ENCODE results near the gene HLA-DMB. TPM values are rescaled to one million over a fixed set of nuclear protein-coding genes. Genes with fewer than 3 reads are reported as not detected.

Gene HLA-DMB
- total RNA-seq, 1 experiment from 2014 or later: 1.1 TPM

DNA sequence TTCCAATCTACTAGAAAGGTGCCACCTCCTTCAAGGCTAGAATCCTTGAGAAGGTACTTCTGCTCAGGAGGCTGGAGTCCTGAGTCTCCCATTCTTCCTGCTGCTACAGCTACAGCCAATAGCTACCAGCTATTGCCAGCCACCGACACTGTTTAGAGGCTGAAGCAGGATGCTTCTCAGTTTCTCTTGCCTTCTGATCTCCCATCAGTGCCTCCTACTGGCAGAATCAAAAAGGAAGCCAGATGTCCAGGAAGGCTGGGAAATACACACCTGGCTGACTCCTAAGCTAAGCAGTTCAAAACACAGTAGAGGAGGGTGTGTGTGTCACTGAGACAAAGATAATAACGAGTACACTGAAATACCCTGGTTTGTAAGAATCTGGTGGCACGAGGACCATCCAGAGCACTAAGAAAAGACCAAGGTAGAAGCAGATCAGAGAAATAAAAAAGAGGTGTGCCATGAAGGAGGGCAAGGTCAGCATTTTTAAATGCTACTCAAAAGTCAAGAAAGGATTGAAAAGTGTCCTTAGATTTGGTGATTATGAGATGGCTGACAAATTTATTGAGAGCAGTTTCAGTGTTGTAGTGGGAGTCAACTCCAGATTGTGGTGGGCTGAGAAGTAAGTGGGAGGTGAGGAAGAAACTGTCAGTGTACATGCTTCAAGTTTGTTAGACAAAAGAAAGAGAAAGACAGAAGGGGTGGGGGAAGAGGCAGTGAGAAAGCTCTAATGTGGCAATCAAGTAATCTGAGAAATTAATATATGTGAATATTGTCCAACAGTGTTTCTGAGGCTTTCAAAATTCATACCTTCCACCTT is 14.4 kb upstream of the HLA-DMB start:
- POLR2A ChIA-PET: interaction anchor here (0.7 to 3.6 kb wide), 4 partner anchors 13 to 109 kb away, joined by 3 to 74 read pairs (median 10); partner anchors contain the start of gene BRD2
- Mint-ChIP-seq H3K9me3 (no peaks in the 10 kb centered on the region), H3K27me3 (ENCODE audit: low read depth) (no peaks in the 10 kb centered on the region), H3K4me1 (peaks cover 20% of the 10 kb centered on the region), H3K4me3 (no peak overlapping the region), H3K36me3 (no peaks in the 10 kb centered on the region), H3K27ac (peak overlapping the region; percentile 78)
- peak; percentile 65 for ATAC-seq
- DNase-seq (ENCODE audit: low spot score): peak; percentile 53
- TF ChIP-seq ETV6 (CRISPR knock-in tag; IDR thresholded peaks at IDR 0.05) (no peak), ATF6 (CRISPR knock-in tag; IDR thresholded peaks at IDR 0.05) (no peak), SP1 (CRISPR knock-in tag; conservative IDR thresholded peaks at IDR 0.05) (no peak), ESRRA (CRISPR knock-in tag; IDR thresholded peaks at IDR 0.05; ENCODE audit: borderline replicate concordance) (no peak), ARID4B (CRISPR knock-in tag; IDR thresholded peaks at IDR 0.05; ENCODE audit: borderline replicate concordance) (no peak), ZNF423 (CRISPR knock-in tag; IDR thresholded peaks at IDR 0.05) (no peak), ZNF219 (CRISPR knock-in tag; IDR thresholded peaks at IDR 0.05; ENCODE audit: borderline replicate concordance) (no peak), TP53 (CRISPR knock-in tag; IDR thresholded peaks at IDR 0.05) (no peak), JAZF1 (CRISPR knock-in tag; IDR thresholded peaks at IDR 0.05) (no peak)
- TF ChIP-seq, protein P1, sequence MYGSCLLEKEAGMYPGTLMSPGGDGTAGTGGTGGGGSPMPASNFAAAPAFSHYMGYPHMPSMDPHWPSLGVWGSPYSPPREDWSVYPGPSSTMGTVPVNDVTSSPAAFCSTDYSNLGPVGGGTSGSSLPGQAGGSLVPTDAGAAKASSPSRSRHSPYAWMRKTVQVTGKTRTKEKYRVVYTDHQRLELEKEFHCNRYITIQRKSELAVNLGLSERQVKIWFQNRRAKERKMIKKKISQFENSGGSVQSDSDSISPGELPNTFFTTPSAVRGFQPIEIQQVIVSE (CRISPR knock-in tag; IDR thresholded peaks at IDR 0.05; ENCODE audit: borderline replicate concordance): no peak
- CTCF ChIA-PET: interaction anchor here (0.6 to 6.4 kb wide), 33 partner anchors 12 to 800 kb away, joined by 3 to 205 read pairs (median 7); partner anchors contain the start of genes BRD2, HLA-DMB, PBX2 and PSMB9

DNA sequence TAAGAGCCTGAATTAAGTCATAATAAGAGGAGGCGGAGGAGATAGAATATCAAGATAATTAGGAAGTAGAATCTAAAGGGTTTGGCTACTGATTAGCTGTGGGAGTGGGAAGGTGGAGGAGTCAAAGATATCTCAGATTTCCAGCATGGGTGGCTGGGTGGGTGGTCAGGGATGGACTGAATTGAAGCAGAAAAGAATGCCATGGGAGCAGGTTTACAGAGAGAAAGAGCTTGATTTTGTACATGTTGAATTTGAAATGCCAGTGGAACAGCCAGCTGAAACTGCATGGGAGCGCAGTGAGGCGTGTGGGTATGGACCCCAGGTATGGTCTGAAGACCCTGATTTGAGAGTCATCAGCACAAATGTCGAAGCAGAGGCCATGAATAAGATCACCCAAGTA is 13.4 kb upstream of the HLA-DMB start:
- H3K4me1 Mint-ChIP-seq: peaks cover 20% of the 10 kb centered on the region
- POLR2A ChIA-PET: interaction anchor here (1.2 to 3.6 kb wide), 3 partner anchors 14 to 60 kb away, joined by 5 to 74 read pairs (median 16); partner anchors contain the start of gene BRD2
- H3K4me3 Mint-ChIP-seq: no peak overlapping the region
- ATAC-seq: no peak
- H3K27me3 Mint-ChIP-seq (ENCODE audit: low read depth): no peaks in the 10 kb centered on the region
- no peaks in the 10 kb centered on the region for H3K9me3 Mint-ChIP-seq
- H3K36me3 Mint-ChIP-seq: no peaks in the 10 kb centered on the region
- CTCF ChIA-PET: interaction anchor here (0.6 to 6.4 kb wide), 34 partner anchors 12 to 764 kb away, joined by 3 to 205 read pairs (median 7); partner anchors contain the start of genes BRD2, HLA-DMB, PBX2 and PSMB9
- no peak for DNase-seq (ENCODE audit: low spot score)
- no peak overlapping the region for H3K27ac Mint-ChIP-seq
- TF ChIP-seq ELF4 (CRISPR knock-in tag; IDR thresholded peaks at IDR 0.05; ENCODE audit: low read depth) (no peak), ZBTB21 (CRISPR knock-in tag; IDR thresholded peaks at IDR 0.05; ENCODE audit: borderline replicate concordance) (no peak), PRRX2 (CRISPR knock-in tag; IDR thresholded peaks at IDR 0.05) (no peak), PREB (CRISPR knock-in tag; IDR thresholded peaks at IDR 0.05; ENCODE audit: borderline replicate concordance) (no peak), ATF6 (CRISPR knock-in tag; IDR thresholded peaks at IDR 0.05) (no peak), FOXK1 (CRISPR knock-in tag; IDR thresholded peaks at IDR 0.05) (no peak)
- TF ChIP-seq, protein P2, sequence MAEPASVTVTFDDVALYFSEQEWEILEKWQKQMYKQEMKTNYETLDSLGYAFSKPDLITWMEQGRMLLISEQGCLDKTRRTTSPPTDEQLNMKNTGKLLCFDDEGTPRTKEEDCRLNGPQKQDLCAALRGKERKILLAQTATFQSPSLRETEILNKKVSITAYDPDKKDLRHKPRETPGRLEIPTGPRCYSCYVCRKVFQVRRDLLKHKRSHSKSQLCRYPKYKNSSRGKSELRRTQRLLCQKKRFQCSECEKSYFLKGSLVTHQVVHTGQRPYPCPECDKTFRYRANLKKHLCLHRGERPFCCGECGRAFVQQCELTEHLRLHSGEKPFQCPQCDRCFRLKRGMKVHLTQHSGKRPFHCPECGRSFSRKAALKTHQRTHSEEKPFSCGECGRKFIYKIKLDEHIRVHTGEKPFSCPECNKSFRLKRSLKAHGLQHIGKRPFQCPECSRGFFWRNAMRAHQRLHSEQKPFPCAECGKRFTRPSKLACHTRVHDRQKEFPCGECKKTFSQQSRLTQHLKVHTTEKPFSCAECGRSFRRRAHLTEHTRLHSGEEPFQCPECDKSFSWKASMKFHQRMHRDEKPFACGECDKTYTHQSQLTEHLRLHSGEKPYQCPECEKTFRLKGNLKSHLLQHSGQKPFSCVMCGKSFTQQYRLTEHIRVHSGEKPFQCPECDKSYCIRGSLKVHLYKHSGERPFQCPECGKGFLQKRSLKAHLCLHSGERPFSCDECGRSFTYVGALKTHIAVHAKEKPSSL (CRISPR knock-in tag; conservative IDR thresholded peaks at IDR 0.05): no peak
- TF ChIP-seq, protein P3, sequence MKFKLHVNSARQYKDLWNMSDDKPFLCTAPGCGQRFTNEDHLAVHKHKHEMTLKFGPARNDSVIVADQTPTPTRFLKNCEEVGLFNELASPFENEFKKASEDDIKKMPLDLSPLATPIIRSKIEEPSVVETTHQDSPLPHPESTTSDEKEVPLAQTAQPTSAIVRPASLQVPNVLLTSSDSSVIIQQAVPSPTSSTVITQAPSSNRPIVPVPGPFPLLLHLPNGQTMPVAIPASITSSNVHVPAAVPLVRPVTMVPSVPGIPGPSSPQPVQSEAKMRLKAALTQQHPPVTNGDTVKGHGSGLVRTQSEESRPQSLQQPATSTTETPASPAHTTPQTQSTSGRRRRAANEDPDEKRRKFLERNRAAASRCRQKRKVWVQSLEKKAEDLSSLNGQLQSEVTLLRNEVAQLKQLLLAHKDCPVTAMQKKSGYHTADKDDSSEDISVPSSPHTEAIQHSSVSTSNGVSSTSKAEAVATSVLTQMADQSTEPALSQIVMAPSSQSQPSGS (CRISPR knock-in tag; IDR thresholded peaks at IDR 0.05; ENCODE audit: borderline replicate concordance, low read depth): no peak

Data from WTC11 (cell line).